ENCODE results near the gene HSPA5.
"Not testable (repeated sequence)": the region's sequence is repeated elsewhere in the genome, so short reads cannot be mapped to it uniquely, and the experiment has no call there.

The HSPA5 gene

DNA sequence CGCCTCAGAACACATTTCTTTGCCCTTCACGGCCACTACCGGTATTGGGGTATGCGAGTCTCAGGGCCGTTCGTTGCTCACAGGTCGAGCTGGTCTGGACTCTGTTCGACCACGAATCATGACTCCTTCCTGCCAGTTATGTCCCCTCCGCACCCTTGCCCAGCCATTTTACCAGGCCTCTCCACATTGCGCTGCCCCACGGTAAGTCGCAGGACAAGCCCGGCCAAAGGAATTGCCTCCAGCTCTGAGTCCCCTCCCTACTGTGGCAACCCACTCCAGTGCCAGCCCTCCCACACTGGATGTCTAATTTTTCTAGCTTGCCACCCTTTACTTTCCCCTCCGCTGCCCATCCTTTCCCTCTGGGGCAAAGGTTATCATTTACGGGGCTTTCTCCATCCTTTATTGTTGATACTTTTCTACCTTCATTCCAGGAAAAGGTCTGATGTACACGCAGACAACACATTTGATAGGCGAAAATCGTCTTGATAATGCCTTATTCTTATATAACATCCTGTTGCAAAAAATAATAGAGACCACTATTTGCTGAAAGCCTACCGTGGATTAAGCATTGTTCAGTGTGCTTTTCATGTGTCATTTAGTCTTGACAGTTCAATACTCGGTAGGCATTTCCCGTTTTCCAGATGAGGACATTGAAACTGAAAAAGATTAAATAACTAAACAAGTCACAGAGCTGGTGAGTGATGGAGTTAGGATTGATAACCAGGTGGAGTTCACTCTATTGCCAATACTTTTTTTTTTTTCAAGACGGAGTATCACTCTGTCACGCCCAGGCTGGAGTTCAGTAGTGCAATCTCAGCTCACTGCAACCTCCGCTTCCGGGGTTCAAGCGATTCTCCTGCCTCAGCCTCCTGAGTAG, 958 bp upstream of the HSPA5 start:
- DNase-seq: no peak

DNA sequence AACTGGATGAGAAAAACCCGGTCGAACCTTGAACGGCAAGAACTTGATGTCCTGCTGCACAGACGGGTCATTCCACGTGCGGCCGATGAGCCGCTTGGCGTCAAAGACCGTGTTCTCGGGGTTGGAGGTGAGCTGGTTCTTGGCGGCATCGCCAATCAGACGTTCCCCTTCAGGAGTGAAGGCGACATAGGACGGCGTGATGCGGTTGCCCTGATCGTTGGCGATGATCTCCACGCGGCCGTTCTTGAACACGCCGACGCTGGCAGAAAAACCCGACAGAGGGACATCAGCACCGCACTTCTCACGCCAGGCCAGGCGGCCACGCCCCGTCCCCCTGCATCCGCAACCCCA, 519 bp downstream of the HSPA5 start:
- no peak for DNase-seq

DNA sequence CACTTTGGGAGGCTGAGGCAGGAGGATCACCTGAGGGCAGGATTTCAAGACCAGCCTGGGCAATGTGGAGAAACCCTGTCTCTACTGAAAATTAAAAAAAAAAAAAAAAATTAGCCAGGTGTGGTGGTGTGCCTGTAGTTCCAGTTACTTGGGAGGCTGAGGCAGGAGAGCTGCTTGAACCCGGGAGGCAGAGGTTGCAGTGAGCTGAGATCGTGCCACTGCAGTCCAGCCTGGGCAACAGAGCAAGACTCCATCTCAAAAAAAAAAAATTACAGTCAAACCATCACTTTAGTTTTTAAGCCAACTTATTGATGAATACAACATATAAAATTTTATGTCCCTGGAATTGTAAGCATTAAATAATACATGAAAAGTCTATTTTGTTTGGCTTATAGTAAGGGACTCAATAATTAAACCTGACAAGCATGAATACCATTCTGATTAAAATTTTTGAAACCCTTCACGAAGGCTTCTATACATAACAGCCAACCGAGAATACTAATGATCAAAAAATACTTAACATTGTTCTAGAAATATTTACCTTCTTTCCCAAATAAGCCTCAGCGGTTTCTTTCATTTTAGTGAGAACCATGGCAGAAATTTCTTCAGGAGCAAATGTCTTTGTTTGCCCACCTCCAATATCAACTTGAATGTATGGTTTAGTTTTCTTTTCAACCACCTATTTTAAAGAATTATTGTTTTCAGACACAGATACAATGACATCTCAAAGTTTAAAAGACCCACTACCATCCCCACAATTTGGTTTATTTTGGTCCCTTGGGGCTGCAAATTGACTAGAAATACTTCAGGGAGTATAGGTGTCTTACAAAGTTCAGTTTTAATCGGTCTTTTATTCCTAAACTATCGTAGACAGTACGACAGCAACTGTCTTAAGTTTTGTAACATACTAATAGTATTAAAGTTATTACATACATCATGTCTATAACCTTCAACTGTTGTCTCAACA, 1.2 kb downstream of the HSPA5 start:
- no peak for DNase-seq

DNA sequence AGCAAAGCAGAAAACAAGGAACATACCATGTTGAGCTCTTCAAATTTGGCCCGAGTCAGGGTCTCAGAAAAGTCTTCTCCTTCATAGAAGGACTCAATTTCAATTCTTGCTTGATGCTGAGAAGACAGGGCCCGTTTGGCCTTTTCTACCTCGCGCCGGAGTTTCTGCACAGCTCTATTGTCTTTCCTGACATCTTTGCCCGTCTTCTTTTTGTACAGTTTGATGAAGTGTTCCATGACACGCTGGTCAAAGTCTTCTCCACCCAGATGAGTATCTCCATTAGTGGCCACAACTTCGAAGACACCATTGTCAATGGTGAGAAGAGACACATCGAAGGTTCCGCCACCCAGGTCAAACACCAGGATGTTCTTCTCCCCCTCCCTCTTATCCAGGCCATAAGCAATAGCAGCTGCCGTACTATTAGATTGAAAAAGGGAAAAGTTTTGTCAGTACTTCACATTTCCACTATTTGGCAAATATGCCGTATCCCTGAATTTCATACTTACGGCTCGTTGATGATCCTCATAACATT, 2.2 kb downstream of the HSPA5 start:
- no peak for DNase-seq

DNA sequence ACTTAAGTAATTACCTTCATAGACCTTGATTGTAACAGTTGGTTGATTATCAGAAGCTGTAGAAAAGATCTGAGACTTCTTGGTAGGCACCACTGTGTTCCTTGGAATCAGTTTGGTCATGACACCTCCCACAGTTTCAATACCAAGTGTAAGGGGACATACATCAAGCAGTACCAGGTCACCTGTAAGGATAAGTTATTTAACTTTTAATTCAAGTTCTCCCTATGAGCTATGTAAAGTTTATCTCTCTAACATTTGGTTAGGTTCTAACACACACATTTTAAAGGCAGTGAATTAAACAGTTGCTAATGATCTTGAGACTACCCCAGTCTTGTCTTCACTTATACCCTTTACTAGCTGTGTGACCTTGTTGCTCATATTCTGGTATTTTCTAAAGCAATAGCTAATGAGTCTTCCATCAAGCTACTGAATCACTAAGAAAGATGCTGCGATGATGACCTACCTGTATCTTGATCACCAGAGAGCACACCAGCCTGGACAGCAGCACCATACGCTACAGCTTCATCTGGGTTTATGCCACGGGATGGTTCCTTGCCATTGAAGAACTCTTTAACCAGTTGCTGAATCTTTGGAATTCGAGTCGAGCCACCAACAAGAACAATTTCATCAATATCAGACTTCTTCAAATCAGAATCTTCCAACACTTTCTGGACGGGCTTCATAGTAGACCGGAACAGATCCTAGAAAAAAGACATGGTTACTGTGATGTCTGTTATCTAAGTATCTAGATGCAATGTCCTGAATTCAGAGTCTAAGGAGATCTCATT, 2.8 kb downstream of the HSPA5 start:
- no peak for DNase-seq

DNA sequence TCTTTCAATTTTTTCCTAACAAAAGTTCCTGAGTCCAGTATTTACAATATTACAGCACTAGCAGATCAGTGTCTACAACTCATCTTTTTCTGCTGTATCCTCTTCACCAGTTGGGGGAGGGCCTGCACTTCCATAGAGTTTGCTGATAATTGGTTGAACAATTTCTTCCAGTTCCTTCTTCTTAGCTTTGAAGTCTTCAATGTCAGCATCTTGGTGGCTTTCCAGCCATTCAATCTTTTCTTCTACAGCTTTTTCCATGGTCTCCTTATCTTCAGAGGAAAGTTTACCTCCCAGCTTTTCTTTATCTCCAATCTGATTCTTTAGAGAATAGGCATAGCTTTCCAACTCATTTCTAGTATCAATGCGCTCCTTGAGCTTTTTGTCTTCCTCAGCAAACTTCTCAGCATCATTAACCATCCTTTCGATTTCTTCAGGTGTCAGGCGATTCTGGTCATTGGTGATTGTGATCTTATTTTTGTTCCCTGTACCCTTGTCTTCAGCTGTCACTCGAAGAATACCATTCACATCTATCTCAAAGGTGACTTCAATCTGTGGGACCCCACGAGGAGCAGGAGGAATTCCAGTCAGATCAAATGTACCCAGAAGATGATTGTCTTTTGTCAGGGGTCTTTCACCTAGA, 4.5 kb downstream of the HSPA5 start:
- DNase-seq: not testable (repeated sequence)

DNA sequence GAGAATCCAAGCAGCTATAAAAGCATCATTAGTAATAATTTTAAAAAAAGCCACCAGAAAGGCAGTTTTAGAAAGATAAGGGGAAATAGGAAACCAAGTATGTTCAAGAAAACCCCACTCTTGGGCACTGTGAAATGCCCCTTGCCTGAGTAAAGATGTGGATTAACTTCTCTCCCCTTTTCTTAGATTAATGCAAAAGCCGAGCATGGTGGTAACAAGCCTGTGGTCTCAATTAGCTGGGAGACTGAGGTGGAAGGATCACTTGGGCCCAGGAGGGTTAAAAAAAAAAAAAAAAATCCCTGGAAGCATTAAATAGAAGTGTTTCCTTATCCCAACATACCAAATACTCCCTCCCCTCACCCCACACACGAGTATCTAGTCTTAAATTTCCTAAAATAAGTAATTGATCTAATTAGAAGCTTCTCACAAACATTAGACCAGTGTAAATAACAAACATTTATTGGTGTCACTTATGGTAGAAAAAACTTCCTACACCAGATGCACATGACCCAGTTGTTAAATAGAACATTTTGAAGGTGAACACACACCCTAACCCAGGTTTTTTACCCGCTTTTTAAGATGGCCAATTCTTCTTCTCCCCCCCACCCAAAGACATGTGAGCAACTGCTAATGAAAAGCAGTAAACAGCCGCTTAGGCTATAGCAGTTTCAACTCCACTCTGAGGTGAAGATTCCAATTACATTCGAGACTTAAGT, 5.2 kb downstream of the HSPA5 start:
- DNase-seq: no peak

DNA sequence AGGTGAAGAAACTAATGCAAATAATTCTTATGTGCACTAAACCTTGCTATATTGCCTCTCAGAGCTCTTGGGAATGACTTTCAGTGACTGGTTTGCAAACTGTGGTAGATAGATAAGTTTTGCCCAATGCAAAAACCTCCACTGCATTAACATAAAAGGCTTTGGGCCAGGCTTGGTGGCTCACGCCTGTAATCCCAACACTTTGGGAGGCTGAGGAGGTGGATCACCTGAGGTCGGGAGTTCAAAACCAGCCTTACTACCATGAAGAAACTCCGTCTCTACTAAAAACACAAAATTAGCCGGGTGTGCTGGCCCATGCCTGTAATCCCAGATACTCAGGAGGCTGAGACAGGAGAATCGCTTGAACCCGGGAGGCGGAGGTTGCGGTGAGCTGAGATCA, 7.0 kb downstream of the HSPA5 start:
- not testable (repeated sequence) for DNase-seq

DNA sequence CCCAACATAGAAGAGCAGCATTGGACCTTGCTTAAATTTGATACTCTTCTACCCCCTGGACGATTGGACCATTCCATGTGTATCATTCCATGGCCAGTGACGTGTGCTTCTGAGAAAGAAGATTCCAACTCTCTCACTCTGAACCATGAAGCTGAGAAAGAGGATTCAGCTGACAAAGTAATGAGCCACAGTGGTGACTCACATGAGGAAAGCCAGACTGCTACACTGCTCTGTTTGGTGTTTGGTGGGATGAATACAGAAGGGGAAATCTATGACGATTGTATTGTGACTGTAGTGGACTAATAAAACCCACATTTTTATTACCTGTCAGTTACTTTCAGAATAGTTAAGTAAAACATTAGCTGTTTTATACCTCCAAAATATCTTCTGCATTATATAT, 7.5 kb downstream of the HSPA5 start:
- DNase-seq: peak; percentile 68

DNA sequence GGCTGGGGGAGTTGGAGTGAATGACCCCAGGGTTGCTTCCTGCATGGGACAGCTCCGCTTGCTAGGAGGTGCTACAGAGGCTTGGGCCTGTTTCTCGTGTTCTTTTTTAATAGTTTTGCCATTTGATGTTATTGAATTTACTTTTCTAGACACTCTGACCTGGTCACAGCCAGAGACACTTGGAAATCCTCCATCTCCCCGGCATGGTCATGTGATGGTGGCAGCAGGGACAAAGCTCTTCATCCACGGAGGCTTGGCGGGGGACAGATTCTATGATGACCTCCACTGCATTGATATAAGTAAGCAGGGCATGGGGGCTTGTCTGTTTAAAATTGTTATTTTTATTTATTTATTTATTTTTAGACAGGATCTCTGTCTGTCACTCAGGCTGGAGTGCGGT, 13.4 kb downstream of the HSPA5 start:
- DNase-seq: no peak

DNA sequence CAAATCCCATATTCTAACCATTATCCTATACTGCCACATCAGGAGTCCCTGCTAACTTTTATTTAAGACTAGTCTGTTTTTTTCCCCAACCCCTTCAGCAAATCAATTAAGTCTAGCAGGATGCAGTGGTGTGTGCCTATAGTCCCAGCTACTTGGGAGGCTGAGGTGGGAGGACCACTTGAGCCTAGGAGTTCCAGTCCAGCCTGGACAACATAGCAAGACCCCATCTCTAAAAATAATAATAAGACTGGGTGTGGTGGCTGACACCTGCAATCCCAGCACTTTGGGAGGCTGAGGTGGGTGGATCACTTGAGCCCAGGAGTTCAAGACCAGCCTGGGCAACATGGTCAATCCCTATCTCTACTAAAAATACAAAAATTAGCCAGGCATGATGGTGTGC, 16.3 kb downstream of the HSPA5 start:
- not testable (repeated sequence) for DNase-seq

DNA sequence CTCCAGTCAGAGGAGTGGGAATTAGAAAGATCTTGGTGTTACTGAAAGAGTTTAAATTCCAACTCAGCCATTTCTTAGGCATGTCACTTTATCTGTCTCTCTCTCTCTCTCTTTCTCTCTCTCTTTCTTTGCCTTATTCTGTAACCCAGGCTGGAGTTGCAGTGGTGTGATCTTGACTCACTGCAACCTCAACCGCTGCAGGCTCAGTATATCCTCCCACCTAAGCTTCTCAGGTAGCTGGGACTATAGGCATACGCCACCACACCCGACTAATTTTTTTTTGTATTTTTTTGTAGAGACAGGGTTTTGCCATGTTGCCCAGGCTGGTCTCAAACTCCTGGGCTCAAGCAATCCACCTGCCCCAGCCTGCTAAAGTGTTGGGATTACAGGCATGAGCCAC, 22.5 kb downstream of the HSPA5 start:
- DNase-seq: no peak

DNA sequence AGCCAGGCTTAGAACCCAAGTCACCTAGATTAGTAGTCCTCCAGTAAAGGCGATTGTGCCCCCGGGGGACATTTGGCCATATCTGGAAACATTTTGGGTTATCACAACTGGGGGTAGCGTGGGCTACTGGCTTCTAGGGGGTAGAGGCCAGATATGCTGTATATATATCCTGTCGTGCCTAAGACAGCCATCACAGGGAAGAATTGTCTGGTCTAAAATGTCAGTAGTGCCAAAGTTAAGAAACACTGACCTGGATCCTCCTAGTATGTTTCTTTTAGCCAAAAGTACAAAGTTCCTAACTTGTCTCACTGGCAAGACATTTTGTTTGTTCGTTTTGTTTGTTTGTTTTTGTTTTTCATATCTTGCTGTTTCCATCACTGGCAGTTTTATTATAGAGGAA, 27.0 kb downstream of the HSPA5 start:
- DNase-seq: no peak

DNA sequence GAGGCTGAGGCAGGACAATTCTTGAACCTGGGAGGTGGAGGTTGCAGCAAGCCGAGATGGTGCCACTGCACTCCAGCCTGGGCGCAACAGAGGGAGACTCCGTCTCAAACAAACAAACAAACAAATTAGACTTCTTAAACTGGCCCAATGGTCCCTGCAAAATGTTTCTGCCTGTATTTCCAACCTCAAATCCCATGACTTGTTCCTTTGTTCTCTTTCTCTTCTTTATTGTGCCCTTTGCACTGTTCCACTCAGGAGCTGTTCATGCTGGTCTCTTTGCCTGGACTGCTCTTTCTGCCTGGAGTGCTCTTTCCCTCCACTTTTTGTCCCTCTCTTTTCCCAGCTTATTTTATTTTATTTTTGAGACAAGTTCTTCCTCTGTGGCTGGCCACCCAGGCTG, 36.7 kb downstream of the HSPA5 start:
- DNase-seq: no peak

DNA sequence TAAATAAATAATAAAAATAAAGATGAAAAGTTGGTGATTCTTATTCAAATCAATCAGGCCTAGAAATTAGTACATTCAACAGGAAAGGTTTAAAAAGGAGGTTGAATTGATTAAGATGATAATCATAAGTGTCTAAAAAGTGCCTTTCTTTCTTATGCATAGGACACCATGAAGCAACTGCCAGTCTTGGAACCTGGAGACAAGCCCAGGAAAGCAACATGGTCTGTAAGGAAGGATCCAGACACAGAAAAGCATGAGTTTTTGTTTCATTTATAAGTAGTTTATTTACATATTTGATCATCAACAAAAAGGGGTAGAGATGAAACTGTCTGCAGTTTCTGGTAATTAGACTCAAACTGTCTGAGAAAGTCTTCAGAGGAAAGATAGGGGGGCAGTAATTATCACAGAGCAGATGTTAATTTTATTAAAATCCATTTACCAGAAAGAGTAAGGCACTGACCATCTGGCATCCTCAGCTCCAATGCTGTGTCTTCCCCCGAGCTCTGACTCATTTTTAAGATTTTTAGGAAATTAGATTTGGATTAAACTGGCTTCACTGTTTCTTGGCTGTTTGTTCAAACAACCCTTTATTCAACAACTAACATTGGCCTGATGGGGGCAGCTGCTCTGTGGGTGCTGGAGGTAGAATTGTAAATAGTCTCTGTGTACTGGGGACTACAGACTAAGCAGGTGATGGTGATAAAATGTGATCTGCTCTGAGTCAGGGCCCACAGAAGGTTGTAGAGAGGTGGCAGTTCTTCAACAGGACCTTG, 38.1 kb downstream of the HSPA5 start:
- DNase-seq: no peak

DNA sequence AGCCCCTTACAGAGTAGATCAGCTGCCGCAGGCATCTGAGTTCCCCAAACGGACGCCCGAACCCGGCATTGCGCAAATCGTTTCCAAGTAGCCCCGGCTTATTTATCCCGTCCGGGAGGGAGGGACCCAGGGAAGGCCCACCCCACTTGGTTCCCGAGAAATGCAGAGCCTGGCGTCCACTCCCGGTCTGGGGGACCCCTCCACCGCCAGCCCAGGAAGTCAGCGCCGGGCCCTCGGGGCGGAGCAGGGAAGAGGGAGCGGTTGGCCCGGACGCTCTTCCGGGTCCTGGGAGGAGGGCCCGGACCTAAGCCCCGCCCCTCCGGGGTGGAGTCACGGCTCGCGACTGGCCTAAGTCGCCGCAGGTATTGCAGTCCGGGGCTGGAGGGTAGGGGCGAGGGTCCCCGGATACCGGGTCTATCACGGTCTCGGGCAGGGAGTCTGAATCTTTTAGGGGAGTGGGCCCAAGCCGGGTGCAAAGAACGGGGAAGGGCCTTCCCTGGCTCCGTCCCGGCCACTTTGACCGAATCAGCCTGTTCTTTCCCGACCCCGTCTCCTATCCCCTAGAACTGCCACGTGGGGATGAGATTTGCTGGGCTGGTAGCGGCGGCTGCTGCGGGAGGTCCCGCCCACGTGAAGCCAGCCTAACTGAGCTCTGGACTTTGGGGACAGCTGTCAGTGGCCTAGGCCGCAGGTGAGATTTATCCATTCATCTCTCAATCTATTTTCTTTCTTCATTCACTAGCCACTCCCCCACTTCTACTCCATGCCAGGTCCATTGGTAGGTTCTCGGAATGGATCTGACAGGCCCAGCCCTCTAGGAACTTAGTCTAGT, 40.7 kb downstream of the HSPA5 start, which contains the start of gene RABEPK:
Gene RABEPK, plus strand, starts transcription at position 327 of the 832 bp plus-strand sequence. CDS start 2,472 bp downstream, outside the sequence.
- peak; percentile 83 for DNase-seq

DNA sequence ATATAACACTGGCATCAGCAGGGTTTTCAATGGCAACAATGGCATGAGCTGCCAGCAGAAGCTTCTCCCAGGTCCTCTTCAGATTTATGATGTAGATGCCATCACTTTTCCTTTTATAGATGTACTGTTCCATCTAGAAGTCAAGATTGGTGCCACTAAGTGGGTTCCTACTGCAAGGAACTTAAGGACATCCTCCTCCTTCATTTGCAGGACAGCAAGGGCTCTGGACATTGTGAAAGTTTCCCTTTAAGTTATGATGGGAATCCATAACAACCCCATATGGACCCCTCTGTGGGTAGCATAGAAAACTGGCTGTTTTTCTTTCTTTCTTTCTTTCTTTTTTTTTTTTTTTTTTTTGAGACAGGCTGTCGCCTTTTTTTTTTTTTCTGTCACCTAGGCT, 45.6 kb downstream of the HSPA5 start:
- not testable (repeated sequence) for DNase-seq

DNA sequence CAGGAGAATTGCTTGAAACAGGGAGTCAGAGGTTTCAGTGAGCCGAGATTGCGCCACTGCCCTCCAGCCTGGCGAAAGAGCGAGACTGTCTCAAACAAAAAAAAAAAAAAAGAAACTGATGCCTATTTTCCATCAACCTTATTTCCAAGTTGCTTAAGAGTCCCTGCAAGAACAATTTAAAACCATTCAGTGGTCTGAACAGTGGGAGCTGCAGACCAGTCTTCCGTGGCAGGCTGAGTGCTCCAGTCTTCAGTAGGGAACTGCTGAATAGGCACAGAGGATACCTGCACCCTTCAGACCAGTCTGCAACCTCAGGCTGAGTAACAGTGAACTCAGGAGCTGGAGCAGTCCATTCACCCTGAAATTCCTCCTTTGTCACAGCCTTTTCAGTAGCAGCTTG, 46.7 kb downstream of the HSPA5 start:
- not testable (repeated sequence) for DNase-seq

DNA sequence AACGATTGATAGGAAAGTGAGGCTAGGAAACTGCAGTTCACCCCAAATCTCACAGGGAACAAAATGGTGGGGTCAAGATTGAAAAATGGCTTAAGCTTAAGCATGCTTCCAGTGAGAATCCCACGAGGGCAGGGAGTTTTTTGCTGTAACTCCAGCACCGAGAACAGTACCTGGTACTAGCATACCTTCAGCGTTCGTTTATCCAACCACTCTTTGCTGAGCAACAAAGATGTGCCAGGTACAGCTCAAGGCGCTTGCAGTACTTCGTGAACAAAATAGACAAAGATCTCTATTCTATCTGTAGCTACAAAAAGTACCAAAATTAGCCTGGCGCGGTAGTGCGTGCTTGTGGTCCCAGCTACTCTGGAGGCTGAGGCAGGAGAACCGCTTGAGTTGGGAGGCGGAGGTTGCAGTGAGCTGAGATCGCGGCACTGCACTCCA, 50.8 kb downstream of the HSPA5 start:
- DNase-seq: no peak
